Activated effector memory CD4-positive, alpha-beta T cell treated with Interleukin-2 at 50 U/mL for 16 hours (primary cell): Measurements from ENCODE around the gene SH3RF3.

Experiments used
- DNase-seq: peaks from one replicate; pipeline ENCODE4 v3.0.0-alpha.2; 2020

The SH3RF3 gene

DNA sequence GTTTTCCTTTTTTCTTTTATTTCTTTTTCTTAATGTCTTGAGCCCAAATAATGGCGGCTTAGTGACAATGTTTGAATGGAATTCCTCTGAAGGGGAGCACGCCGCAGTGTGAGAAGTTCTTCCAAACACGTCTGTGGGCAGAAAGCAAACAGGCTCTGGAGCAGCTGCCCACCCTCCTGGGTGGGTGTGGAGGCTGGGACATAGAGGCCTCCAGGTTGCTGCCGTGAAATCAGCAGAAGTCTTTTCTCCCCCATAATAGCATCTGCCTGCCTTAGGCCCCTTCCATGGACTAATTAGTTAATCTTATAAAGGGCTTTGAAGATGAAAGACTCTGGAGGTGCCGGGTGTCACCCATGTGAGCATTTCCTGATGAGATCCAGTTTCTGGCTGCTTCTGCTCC lies 213.9 kb downstream of the SH3RF3 start:
- DNase-seq, result no peak

DNA sequence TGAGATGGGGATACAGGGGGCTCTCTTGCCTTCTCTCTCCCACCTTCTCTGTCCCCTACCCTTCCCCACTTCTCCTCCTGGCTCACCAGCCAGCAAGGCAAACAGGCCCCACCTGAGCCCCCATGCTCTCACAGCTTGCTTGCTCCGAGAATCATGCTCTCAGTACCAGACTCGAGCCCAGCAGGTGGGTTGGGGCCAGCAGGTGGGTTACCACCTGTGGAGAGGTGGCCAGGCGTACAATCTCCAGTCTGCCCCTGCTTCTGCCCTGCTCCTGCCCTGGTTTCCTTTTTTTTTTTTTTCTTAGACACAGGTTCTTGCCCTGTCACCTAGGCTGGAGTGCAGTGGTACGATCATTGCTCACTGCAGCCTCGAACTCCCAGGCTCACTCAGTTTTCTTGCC lies 214.5 kb downstream of the SH3RF3 start:
- no peak for DNase-seq

DNA sequence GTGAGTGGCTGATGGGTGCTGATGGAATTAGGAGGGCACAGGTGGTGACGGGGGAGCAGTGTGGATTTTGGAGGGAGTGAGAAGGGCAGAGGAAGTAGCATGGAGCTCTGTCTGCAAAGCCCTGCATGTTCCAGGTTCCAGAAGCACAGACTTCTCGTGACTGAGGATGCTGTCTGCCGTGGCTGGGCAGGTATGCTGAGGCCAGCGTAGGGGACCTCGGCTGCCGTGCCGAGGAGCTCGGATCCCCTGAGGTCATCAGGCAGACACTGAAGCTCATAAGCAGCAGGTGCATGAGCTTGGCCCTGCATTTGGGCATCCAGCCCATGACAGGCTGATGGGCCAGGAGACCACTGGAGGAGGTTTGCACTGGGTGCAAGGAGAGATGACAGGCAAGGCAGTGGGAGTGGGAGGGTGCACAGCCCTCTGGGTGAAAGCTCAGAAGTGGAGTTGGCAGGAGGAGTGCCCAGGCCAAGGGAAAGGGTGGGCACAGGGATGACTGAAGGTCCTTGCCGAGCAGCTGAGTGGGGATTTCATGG lies 215.3 kb downstream of the SH3RF3 start:
- DNase-seq, result no peak

DNA sequence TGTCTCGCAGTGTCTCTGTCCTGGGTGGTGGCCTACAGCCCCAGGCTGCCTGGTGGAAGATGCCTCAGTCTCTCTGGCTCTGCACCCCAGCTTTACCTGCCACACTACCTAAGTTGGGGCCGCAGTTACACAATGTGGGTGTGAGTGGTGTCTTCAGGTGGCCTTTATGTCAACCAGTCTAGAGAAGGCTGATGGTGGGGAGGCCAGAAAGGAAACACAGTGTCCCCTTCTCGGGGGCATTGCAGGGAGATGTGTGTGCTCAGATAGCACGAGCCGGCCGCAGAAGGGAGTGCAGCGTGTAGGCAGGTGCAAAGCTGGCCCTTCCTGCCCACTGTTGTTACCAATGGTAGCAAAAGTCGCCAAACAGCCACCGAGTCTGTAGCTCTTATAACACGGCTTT lies 216.1 kb downstream of the SH3RF3 start:
- no peak for DNase-seq

DNA sequence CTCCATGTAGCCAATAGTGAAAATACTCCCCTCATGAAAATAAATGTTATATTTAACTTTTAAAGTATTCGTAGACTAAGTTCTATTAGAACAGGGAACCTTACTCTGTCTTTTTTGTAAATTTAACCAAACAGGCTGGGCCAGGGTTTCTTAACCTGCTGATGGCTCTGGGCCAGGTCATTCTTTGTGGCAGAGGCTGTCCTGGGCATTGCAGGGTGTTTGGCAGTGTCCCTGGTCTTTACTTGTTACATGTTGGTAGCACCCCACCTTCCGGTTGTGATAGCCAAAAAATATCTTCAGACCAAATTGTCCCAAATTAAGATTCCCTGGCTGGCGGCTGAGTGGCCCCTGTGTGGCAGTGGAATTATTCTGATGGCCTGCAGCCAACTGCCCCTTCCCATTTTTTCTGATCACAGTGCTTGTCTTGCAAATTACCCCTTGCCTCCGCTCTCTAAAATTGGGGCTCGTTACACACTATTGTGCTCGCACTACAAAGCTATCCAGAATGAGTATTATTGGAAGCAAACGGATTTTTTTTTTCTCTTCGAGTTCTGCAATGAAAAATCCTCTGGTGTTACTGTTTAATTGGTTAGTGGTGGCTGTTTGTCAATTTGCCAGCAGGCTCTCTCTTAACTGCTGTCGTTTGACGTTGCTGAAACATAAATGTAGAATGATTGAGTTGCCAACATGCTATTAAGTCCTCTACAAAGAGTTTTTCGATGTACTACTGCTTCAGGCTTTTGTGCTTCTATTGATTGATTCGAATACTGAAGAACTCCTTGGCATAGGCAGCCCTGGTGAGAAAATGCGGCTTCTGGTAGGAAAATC lies 216.9 kb downstream of the SH3RF3 start:
- no peak for DNase-seq

DNA sequence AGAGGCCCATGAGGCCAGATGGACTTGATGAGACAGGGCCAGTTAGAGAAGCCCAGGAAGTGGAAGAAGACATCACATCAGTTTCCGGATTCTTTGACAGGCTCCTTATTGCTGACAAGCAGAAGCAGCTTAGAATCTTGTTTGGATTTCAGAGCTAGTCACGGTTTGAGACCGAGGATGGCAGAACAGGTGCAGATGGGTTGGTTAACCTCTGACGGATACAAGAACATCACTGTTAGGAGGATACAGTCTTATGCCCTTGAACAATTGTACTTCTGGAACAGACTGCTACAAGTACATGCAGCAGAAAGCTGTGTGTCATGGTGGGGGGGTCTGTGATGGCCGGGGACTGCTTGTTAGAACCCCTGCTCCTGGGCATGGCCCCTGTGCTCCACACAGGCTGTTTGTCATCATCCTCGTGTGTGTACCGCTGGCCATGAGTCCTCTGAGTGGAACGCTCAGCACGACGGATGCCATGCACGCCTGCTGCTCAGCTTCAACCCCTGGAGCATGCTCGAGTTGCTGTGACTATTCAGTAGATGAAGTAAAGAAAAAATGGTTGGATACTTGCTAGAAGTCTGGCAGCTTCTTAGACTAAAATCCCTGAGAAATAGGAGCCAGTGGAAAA lies 217.7 kb downstream of the SH3RF3 start:
- DNase-seq, result no peak

DNA sequence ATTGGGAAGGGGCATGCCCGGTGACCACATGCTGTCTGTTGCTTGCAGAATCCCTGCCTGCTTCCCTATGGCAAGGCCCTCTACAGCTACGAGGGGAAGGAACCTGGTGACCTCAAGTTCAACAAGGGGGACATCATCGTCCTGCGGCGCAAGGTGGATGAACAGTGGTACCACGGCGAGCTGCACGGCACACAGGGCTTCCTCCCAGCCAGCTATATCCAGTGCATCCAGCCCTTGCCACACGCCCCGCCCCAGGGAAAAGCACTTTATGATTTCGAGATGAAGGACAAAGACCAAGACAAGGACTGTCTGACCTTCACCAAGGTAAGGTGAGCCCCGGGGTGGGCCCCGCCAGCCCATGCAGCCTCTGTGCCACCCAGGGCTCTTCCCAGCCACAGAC lies 218.6 kb downstream of the SH3RF3 start:
- DNase-seq, result no peak

DNA sequence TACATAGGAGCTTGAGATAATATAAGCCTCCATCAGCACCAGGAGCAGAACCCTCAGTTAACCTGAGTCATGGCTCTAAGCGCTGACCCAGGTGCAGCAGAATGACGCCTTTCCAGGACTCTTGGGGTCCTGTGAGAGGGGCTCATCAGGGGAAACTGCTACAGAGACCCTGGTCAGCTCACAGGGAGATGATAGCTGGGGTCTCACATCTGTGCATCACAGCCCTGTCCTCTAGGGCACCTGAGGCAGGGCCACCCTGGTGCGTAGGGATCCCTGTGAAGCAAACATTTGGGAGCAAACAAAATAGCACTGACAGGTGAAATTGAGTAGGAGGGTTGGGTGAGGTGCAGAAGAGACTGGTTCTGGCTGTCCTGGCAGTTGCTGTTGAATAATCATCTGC lies 219.2 kb downstream of the SH3RF3 start:
- no peak for DNase-seq

DNA sequence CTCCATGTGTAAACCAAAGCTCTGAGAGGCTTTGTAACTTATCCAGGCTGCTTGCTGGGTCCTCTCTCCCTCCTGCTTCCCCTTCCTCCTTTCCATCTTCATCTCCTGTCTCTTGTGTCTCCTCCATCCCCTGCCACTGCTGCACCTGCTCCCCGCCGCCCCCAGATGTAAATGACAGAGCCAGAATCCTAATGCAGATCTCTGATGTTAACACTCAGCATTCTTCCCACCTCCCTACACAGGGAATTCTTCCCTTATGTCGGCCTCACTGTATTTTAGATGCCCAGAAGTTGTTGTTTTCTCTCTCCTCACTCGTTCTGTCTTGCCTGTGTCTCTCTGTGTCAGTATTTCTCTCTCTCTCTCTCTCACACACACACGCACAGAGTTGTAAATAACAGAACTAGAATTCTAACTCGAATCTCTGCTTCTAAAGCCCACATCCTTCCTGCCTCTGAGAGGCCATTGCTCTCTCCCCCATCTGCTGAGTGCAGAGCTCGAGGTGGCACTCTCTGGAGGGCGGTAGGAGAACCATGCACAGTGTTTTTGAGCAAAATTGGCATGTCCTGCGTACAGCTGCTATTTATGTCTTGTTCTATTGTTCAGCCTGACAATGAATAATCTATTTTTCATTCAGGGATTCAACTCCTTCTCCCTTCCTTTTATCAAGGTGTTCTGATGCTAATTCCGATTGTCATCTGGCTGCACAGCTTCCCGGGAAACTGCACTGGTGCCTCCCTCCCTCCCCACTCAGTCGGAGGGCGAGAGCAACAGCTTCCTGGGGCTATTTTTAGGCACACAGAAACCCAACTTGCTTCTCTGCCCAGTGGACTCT lies 219.9 kb downstream of the SH3RF3 start:
- DNase-seq, result peak; percentile 40

DNA sequence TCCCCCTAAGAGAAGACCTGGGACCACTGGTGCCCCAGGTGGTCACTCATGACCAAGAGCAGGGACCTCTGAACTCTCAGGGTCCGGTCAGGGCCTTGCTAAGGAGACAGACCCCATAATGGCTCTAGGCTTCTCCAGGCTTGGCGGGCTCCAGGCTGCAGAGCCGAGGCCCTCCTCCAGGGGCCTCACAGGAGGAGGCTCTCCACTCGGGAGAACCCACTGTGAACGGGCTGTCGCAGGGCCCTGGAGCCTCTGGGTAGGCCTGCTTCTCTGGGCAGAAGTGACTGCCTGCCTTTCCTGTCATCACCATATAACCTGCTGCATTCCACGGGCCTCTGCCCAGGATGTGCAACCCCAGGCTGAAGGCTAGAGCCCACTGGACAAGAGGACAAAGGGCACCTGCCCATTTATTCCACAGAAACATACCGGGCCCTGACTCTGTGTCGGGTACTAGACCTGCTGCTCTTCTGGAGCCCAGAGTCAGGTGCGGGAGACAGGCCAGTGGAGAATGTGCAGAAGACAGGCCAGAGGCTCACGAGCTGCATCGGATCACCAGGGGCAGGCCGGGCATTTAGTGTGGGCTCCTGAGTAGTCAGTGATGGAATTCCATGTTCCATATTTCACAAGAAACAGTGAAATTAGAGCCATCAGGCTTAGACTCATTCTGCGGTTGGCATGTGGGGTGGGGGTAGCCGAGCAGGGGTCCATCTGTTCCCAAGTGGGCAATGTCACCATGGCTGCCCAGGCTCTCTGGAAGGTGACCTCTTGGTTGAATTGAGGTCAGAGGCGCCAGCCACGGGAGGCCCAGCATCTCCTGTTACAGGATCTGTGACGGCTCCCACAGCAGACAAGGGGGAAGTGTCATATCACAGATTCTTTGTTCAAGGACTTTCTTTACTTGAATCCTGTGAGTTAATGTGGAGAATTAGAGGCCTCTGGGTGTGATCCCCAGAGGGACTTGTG lies 220.8 kb downstream of the SH3RF3 start:
- no peak for DNase-seq

DNA sequence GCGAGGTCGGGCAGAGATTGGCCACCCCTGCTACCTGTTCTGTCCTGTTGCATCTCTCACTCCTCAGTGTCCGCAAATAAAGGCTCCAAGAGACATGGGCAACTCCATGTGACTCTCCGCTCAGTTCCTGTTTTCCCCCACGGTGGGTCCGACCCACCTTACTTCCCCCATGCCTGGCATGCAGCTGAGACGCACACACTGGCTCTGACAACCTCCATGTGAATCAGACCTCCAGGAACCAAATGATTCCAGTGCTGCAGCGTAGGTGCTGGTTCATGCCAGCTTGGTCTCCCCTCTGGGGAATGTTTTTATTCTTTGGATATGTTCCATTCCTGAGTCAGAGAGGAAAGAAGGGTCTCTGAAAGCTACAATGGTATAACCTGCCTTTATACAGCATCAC lies 221.5 kb downstream of the SH3RF3 start:
- no peak for DNase-seq

DNA sequence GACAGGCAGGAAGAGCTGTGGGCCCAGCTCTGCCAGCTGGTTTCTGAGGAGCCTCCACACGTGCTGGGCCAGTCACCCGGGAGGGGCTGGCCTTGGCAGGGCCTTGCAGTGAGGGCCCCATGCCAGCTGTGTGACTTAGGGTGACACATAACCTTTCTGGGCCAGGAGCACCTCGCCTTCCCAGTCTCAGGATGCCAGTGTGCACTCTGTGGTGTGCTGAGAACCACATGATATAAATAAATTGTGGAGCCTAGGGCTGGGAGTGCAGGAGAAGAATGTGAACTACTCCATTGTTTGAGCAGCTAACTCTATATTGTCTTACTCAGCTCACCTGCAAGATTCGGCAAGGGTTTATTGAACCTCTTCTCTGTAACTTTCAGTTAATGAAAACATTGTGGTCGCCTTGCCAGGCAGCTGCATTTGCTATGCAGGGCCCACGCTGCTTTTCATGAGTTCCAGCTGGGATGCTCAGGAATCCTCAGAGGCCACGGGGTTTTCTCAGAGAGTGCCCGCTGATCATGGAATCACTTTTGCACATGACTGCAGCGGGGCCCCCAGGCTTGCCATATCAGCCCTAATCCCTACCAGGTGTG lies 222.3 kb downstream of the SH3RF3 start:
- no peak for DNase-seq

DNA sequence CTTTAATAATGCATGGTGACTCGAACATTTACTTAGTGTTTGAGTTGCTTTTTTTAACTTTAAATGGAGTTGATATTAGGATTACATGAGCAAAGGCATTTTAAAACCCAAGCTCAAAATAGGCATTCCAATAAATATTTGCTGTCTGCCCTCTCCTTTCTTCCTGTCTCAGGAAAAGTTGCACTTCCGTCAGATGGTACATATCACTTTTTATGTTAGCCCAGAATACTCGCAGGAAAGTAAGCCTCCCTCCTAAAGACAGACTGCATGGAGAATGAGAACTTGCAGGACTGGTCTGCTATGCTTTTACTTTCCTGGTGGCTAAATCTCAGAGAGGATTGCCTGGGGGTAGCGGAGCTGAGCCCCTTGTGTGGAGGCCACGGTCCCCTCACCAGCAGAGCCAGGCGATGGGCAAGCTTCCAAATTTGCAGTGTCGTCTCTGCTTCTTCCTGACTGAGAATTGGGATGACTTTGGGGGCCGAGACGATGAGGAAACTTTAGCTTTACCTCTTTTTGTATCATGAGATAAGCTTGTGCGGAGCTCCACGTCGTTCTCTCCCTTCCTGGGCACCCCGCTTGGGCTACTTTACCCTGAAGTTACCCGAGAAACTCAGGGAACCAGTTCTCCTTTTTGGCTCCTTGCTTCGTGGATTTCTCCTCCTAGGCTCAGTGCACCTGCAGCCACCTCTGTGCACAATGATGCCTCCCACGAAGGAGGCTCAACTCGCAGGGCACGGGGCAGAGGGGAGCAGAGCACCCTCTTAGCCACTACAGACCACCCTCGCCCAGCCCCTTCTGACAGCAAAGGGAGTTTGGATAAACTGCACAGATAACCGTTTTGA lies 223.3 kb downstream of the SH3RF3 start:
- no peak for DNase-seq

DNA sequence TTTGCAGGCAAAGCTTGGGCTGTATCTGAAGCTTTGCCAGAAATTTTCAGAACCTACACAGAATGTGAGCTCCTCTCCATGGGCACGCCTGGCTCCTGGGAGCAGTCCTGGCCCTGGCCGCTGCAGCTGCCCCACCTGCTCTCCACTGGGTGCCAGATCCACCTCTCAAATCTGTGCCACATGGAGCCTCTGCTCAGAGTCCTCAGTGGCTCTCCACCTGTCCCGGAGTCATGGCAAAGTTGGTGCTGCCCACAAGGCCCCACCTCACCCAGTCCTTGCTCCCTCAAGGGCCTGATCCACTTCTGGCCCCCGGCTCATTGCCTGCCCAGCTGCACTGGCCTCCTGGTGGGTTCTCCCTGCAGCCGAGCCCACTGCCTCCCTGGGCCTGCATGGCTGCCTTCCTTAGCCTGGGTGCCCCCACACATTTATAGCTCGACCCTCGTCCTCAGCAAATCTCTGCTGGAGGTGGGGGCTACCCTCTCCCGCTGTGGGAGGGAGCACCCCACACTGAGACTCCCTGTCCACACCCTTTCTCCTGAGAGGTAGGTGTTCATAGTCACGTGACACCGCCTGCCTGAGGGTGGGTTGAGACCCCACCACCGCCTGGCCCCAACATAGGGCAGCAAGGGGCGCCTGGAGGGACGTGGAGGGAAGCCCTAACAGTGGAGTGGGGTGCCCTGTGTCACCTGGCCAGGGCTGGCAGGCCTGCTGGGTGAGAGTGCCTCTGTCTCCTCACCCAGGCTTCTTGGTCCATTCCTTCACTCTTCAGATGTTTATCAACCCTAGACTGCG lies 224.1 kb downstream of the SH3RF3 start:
- DNase-seq, result no peak

DNA sequence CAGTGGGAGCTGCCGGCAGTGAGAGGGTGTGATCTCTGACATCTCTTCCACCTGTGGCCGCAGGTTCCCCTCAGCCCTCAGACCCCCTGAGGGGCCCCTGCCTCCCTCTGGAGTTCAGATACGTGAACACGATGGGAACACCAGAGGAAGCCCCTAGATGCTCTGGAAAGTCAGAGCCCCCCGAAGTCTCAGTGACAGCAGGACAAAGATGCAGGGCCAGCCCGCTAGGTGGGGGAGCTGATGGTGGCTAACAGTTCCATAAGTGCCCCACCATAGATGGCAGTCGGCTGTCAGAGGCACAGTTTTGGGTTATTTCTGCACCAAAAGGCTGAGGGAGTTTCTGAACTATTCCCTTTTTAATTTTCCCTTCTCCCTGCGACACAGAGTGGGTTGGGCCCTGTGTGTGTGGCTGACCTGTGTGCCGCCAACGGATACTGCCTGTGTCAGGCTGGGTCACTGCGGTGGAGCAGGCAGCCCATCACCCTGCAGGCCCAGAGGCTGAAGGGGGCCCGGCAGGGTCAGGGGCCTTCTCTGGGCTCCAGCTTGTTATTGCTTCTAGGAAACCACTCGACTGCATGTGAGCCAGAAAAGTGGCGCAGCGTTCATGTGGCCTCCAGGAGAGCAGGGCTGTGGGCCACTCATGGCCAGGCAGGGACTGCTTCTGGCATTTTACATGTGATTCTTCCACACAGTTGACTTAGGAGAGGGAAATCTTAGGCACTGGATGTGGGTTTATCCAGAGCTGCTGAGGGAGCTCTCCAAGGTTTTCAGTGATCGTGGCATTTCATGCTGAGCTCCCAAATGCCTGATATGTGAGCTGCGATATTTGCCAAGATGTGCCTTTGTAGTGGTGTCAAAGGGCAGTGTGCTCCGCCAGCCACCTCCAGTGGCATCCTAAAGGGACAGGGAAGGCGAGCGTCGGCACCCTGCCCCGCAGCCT lies 225.1 kb downstream of the SH3RF3 start:
- DNase-seq, result no peak

DNA sequence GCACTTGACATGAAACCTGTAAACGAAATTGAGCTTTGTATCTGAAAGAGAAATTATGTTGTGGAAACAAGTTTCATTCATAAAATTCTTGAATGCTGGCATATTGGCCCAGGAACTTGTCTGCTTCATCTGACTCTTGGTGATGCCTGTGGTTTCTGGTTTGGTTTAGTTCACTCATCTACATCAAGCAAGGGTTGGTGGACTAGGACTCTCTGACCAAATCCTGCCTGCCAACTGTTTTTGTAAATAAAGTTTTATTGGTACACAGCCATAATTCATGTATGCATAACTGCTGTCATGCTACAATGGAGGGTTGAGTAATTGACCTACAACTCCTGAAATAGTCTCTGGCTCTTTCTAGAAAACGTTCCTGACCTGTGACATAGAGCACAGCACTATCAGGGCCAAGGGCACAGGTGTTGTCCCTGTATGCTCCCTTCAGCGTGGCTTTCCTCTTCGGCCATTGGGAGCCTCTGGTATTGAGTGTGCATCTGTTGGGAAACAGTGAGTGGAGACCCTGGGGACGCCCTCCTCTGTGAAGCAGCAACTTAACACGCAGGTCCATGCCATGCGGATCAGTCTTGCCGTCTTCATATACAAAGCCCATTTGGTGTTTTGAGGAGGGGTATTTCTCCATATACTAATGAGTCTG lies 226.3 kb downstream of the SH3RF3 start:
- DNase-seq, result no peak

DNA sequence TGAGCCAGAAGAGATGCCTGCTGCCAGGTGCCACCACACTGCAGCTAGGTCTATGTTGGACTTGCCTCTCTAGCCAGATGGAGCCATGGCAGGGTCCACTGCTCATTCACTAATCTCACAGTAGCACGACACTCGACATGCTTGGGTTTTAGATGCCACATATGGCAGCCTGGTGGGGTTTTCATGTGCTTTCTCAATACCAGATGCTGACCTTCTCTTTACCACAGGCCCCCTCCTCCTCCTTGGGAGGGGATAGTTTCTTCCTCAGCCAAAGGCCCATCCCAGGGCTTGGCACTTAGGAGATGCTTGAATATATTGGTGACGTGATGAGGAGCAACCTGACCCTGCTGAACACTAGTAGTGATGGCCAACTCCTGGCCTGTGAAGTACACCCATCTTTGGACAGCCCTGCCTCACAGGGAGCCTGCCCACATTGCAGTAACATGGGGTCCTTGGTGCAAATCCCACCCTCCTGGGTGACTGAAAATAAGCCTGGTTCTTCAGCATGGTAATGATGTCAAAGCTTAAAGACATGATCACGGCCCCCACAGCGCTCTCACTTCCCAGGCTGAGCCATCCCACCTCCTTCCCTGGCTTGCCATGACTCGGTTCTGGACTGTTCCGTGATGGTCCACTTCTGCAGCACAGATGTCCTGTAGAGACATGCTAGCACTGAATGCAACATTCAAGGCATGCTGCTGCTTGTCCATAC lies 227.5 kb downstream of the SH3RF3 start:
- no peak for DNase-seq

DNA sequence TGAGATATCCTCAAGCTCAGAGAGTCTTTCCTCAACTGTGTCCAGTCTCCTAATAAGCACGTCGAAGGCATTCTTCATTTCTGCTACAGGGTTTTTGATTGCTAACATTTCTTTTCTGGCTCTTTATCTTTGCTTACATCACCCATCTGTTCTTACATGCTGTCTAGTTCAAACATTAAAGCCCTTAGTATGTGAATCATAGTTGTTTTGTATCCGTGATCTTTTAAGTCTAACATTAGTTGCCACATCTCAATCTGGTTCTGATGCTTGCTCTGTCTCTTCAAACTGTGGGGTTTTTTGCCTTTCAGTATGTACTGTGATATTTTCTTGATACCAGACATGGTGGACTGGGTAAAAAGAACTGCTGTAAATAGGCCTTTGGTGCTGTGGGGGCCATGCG lies 235.2 kb downstream of the SH3RF3 start:
- DNase-seq, result no peak
